SK-N-SH (cell line): ENCODE data around the gene RTN4. TPM values are rescaled to one million over a fixed set of nuclear protein-coding genes. Genes with fewer than 3 reads are reported as not detected.

ENCODE experiments used
- CTCF ChIA-PET: fragments of 300-600, 350-600 bp; formaldehyde crosslinking; extraction: SDS; loops from one replicate; lab custom pipeline; 2021; lab: Yijun Ruan, JAX
- POLR2A ChIA-PET: fragments of 350-600 bp; sonication (Branson Sonifier 250); formaldehyde crosslinking; extraction: SDS; loops from one replicate; lab custom pipeline; 2020; ENCODE audit warnings: antibody characterized with exemption, inconsistent platforms; lab: Yijun Ruan, JAX
- DNase-seq: peaks from one replicate; pipeline ENCODE4 v3.0.0; 2012
- H2AFZ ChIP-seq: fragments of 200-600 bp; sonication (generic); 2 replicates; pipeline ENCODE4 v1.8.1; 2016; ENCODE audit warnings: antibody characterized with exemption, mild to moderate bottlenecking, low read depth
- H3F3A ChIP-seq: fragments of 200-600 bp; sonication (generic); replicated peaks from 2 replicates; pipeline ENCODE3; 2016; ENCODE audit warnings: antibody characterized with exemption, mild to moderate bottlenecking; ENCODE audit not compliant: insufficient read depth
- H3K27ac ChIP-seq, 2 experiments: fragments of 200-500 bp in 1 of 2; fragments of 200-600 bp in 1 of 2; sonication (Bioruptor generic) in 1 of 2; sonication (generic), shearing (Covaris generic) in 1 of 2; 2 replicates each; pipeline versions ENCODE4 v1.5.1 to v1.6.1; 2014 to 2016; ENCODE audit warnings: low read depth in 2 of 2, inconsistent platforms in 1 of 2, low read length in 1 of 2, mild to moderate bottlenecking in 1 of 2, mixed read lengths in 1 of 2
- H3K27me3 ChIP-seq: fragments of 200-600 bp; sonication (generic), shearing (Covaris generic); 2 replicates; pipeline ENCODE4 v1.6.1; 2016; ENCODE audit warnings: mixed run types; ENCODE audit not compliant: insufficient read depth
- H3K36me3 ChIP-seq, 2 experiments: fragments of 200-500 bp in 1 of 2; fragments of 200-600 bp in 1 of 2; sonication (Bioruptor generic) in 1 of 2; sonication (generic) in 1 of 2; replicated peaks in 1 of 2; 2 replicates each; pipeline versions ENCODE3 to v1.5.1; 2014 to 2016; ENCODE audit warnings: low read length in 1 of 2, mild to moderate bottlenecking in 1 of 2; ENCODE audit not compliant: insufficient read depth in 2 of 2, control insufficient read depth in 1 of 2
- H3K4me1 ChIP-seq, 2 experiments: fragments of 200-500 bp in 1 of 2; fragments of 200-600 bp in 1 of 2; sonication (Bioruptor generic) in 1 of 2; sonication (generic), shearing (Covaris generic) in 1 of 2; 2 replicates each; pipeline versions ENCODE4 v1.5.1 to v1.6.1; 2014 to 2016; ENCODE audit warnings: low read depth in 1 of 2, low read length in 1 of 2, mixed run types in 1 of 2; ENCODE audit not compliant: insufficient read depth in 2 of 2, control insufficient read depth in 1 of 2
- H3K4me2 ChIP-seq: fragments of 200-600 bp; sonication (generic), shearing (Covaris generic); 2 replicates; pipeline ENCODE4 v1.6.1; 2017; ENCODE audit warnings: mixed run types
- H3K4me3 ChIP-seq, 2 experiments: fragments of 200-500 bp in 1 of 2; fragments of 200-600 bp in 1 of 2; sonication (Bioruptor generic) in 1 of 2; sonication (generic), shearing (Covaris generic) in 1 of 2; 2 replicates each; pipeline versions ENCODE4 v1.5.1 to v1.8.1; 2014 to 2016; ENCODE audit warnings: low read depth in 2 of 2, inconsistent platforms in 1 of 2, low read length in 1 of 2, mild to moderate bottlenecking in 1 of 2, mixed read lengths in 1 of 2, moderate library complexity in 1 of 2
- H3K79me2 ChIP-seq: fragments of 200-600 bp; sonication (generic); 2 replicates; pipeline ENCODE4 v1.8.1; 2017; ENCODE audit warnings: mild to moderate bottlenecking; ENCODE audit not compliant: insufficient read depth
- H3K9ac ChIP-seq: fragments of 200-600 bp; sonication (generic); 2 replicates; pipeline ENCODE4 v1.6.1; 2017; ENCODE audit warnings: mixed run types
- H3K9me2 ChIP-seq: fragments of 200-600 bp; sonication (generic); 2 replicates; pipeline ENCODE4 v1.6.1; 2017; ENCODE audit warnings: mixed run types
- H3K9me3 ChIP-seq: fragments of 200-600 bp; sonication (generic); 2 replicates; pipeline ENCODE4 v1.6.1; 2017; ENCODE audit warnings: mixed run types, mild to moderate bottlenecking, moderate library complexity
- H4K20me1 ChIP-seq: fragments of 200-600 bp; sonication (generic); 2 replicates; pipeline ENCODE4 v1.6.1; 2017; ENCODE audit warnings: mild to moderate bottlenecking, mixed run types; ENCODE audit not compliant: insufficient read depth
- EZH2phosphoT487 ChIP-seq: fragments of 200-600 bp; sonication (generic); IDR thresholded peaks from 2 replicates; pipeline ENCODE4 v1.6.1; 2017; ENCODE audit warnings: low read depth, mixed run types, mild to moderate bottlenecking, antibody characterized with exemption, moderate library complexity, borderline replicate concordance
- FOSL2 ChIP-seq: IDR thresholded peaks from 2 replicates; pipeline ENCODE4 v1.4.0; 2012; ENCODE audit warnings: low read depth, mild to moderate bottlenecking, moderate library complexity, borderline replicate concordance
- FOXJ3 ChIP-seq: sonication (generic); formaldehyde crosslinking; IDR thresholded peaks from 2 replicates; pipeline ENCODE4 v1.5.1; 2020; ENCODE audit warnings: mild to moderate bottlenecking, missing genetic modification reagents
- FOXM1 ChIP-seq: IDR thresholded peaks from 2 replicates; pipeline ENCODE4 v1.4.0; 2012; ENCODE audit warnings: low read depth, mild to moderate bottlenecking
- GABPA ChIP-seq: IDR thresholded peaks from 2 replicates; pipeline ENCODE4 v1.4.0; 2012; ENCODE audit warnings: low read depth, mild to moderate bottlenecking
- MAX ChIP-seq: IDR thresholded peaks from 2 replicates; pipeline ENCODE4 v1.4.0; 2012; ENCODE audit warnings: low read depth
- MXI1 ChIP-seq: IDR thresholded peaks from 2 replicates; pipeline ENCODE4 v1.6.1; 2012; ENCODE audit warnings: mild to moderate bottlenecking, low read depth, low read length, improper control_type of control experiment
- NFIC ChIP-seq: IDR thresholded peaks from 2 replicates; pipeline ENCODE4 v1.4.0; 2012; ENCODE audit warnings: borderline replicate concordance
- NRF1 ChIP-seq: IDR thresholded peaks from 2 replicates; pipeline ENCODE4 v1.6.1; 2012; ENCODE audit warnings: low read depth, mild to moderate bottlenecking, low read length
- RAD21 ChIP-seq: IDR thresholded peaks from 2 replicates; pipeline ENCODE4 v1.6.1; 2012; ENCODE audit warnings: mild to moderate bottlenecking, low read length
- RCOR1 ChIP-seq: fragments of 150-350 bp; IDR thresholded peaks from 2 replicates; pipeline ENCODE4 v1.6.1; 2017; ENCODE audit warnings: antibody characterized with exemption, low read length
- RFX5 ChIP-seq: IDR thresholded peaks from 2 replicates; pipeline ENCODE4 v1.6.1; 2012; ENCODE audit warnings: mild to moderate bottlenecking, improper control_type of control experiment, low read length
- TAF1 ChIP-seq: IDR thresholded peaks from 2 replicates; pipeline ENCODE4 v1.6.1; 2012; ENCODE audit warnings: low read depth, mild to moderate bottlenecking, low read length, moderate library complexity, borderline replicate concordance
- TCF12 ChIP-seq: IDR thresholded peaks from 2 replicates; pipeline ENCODE4 v1.4.0; 2012
- WGBS: methylation state at CpG from one replicate; pipeline ENCODE4 v1.1.6; 2017; ENCODE audit warnings: low lambda C conversion rate; 5-methylcytosine and 5-hydroxymethylcytosine counted together
- polyA plus RNA-seq, 3 experiments: library from polyadenylated mRNA; depleted of rRNA; stranded (reverse); fragments of >200 nt; gene quantifications; 2 replicates each; pipeline ENCODE4 v1.2.3, GENCODE V29; 2012
- TF ChIP-seq, protein P1 (sequence below): fragments of 200-600 bp; sonication (generic); IDR thresholded peaks from 2 replicates; pipeline ENCODE4 v1.6.1; 2017; ENCODE audit warnings: antibody characterized with exemption, mild to moderate bottlenecking, moderate library complexity

Gene RTN4
- polyA plus RNA-seq, 1 of the 3 experiments (the other 2 are of a cell fraction), result 315 TPM

DNA sequence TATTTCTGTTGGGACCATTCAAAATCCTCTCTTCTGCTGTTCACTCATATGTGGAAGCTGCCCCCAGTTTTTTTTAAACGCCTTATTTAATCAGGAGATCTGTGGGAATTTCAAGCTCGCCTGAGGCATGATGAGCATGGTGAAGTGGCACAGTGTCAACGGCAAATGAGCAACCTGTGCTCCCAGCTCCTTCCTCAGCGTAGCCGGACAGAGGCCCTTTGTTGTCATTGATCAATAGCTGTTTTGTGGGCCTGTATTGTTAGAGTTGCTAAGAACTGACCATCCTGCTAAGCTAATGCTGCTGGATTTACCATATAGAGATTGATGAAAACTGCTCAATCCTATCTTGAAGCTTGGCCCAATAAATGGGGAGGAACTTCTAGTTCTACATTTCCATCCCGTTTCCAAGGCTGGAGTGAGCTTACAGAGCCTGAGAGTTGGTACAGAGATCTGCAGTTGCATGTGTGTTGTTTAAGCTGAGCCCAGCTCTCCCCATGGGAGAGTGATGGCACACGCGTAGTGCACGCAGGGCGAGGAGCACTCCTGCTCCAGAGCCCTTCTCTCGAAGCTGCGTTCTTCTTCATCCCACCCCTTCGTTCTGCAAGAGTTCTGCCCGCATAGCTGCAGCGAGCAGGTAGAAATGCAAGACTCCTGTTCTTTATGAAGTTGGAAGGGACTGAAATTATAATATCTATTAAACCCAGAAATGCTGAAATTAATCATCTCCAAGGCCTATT is 108.8 kb downstream of the RTN4 start:
- H3K9me3 ChIP-seq, result no peaks in the 10 kb centered on the region
- POLR2A ChIA-PET, result no interaction called here
- no peaks in the 10 kb centered on the region for H3K79me2 ChIP-seq
- TF ChIP-seq TCF12, result no peak
- no peak for TF ChIP-seq FOXM1
- TF ChIP-seq, protein P1, sequence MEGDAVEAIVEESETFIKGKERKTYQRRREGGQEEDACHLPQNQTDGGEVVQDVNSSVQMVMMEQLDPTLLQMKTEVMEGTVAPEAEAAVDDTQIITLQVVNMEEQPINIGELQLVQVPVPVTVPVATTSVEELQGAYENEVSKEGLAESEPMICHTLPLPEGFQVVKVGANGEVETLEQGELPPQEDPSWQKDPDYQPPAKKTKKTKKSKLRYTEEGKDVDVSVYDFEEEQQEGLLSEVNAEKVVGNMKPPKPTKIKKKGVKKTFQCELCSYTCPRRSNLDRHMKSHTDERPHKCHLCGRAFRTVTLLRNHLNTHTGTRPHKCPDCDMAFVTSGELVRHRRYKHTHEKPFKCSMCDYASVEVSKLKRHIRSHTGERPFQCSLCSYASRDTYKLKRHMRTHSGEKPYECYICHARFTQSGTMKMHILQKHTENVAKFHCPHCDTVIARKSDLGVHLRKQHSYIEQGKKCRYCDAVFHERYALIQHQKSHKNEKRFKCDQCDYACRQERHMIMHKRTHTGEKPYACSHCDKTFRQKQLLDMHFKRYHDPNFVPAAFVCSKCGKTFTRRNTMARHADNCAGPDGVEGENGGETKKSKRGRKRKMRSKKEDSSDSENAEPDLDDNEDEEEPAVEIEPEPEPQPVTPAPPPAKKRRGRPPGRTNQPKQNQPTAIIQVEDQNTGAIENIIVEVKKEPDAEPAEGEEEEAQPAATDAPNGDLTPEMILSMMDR, result no peak
- no peak for TF ChIP-seq NRF1
- TF ChIP-seq RFX5, result no peak
- TF ChIP-seq FOSL2, result no peak
- TF ChIP-seq FOXJ3 (CRISPR knock-in tag), result no peak
- TF ChIP-seq RCOR1, result no peak
- TF ChIP-seq MXI1, result no peak
- TF ChIP-seq RAD21, result no peak
- TF ChIP-seq TAF1, result no peak
- no peak for TF ChIP-seq GABPA
- no peak for TF ChIP-seq MAX
- TF ChIP-seq NFIC, result no peak
- H3K4me1 ChIP-seq, result peaks cover 0 to 3% of the 10 kb centered on the region in 2 experiments; a peak in 1 of 4 replicates
- no peak overlapping the region for H3K4me3 ChIP-seq
- H3K27ac ChIP-seq, result no peak overlapping the region
- CTCF ChIA-PET, result interaction anchor here (1.0 to 1.5 kb wide), 5 partner anchors 13 to 228 kb away, joined by 3 to 4 read pairs (median 3); no protein-coding TSS in a partner anchor
- 89% methylated on average over 15 of the region's 15 CpGs for WGBS
- H3K9ac ChIP-seq, result no peak overlapping the region
- H2AFZ ChIP-seq, result no peak overlapping the region
- H3K27me3 ChIP-seq, result no peaks in the 10 kb centered on the region
- H3K9me2 ChIP-seq, result no peaks in the 10 kb centered on the region
- no peak for DNase-seq
- H3K36me3 ChIP-seq, result no peaks in the 10 kb centered on the region
- no peak overlapping the region for H3K4me2 ChIP-seq
- no peaks in the 10 kb centered on the region for H4K20me1 ChIP-seq
- H3F3A ChIP-seq, result no peaks in the 10 kb centered on the region

- CTCF ChIA-PET, result interaction anchor here (1.5 kb wide), 1 partner anchor 228 kb away, joined by 3 read pairs; no protein-coding TSS in a partner anchor
- no peaks in the 10 kb centered on the region for H3K9me3 ChIP-seq
- H2AFZ ChIP-seq, result no peak overlapping the region
- no peak overlapping the region for H3K4me2 ChIP-seq
- H3K36me3 ChIP-seq, result no peaks in the 10 kb centered on the region
- no peak for DNase-seq
- no peak for TF ChIP-seq FOSL2
- no peak for TF ChIP-seq RAD21
- TF ChIP-seq EZH2phosphoT487, result no peak
- no peaks in the 10 kb centered on the region for H3K79me2 ChIP-seq
- no peaks in the 10 kb centered on the region for H3K9me2 ChIP-seq
- no peaks in the 10 kb centered on the region for H4K20me1 ChIP-seq
- no peaks in the 10 kb centered on the region for H3K27me3 ChIP-seq
- POLR2A ChIA-PET, result no interaction called here
- H3F3A ChIP-seq, result no peaks in the 10 kb centered on the region
- WGBS, result 56% methylated on average over 3 of the region's 3 CpGs
- no peak overlapping the region for H3K4me3 ChIP-seq
- H3K9ac ChIP-seq, result no peak overlapping the region
- H3K4me1 ChIP-seq, result peaks cover 0 to 3% of the 10 kb centered on the region in 2 experiments; a peak in 1 of 4 replicates
- no peak overlapping the region for H3K27ac ChIP-seq
Observed at GRCh38 chr2:54940723-54941122, 109.5 kb downstream of the RTN4 start.
